ENCODE results near the gene CHAT. TPM values are rescaled to one million over a fixed set of nuclear protein-coding genes. Genes with fewer than 3 reads are reported as not detected.

CHAT gene
- total RNA-seq, 1 donor from 2014 or later: 0.14 TPM

DNA sequence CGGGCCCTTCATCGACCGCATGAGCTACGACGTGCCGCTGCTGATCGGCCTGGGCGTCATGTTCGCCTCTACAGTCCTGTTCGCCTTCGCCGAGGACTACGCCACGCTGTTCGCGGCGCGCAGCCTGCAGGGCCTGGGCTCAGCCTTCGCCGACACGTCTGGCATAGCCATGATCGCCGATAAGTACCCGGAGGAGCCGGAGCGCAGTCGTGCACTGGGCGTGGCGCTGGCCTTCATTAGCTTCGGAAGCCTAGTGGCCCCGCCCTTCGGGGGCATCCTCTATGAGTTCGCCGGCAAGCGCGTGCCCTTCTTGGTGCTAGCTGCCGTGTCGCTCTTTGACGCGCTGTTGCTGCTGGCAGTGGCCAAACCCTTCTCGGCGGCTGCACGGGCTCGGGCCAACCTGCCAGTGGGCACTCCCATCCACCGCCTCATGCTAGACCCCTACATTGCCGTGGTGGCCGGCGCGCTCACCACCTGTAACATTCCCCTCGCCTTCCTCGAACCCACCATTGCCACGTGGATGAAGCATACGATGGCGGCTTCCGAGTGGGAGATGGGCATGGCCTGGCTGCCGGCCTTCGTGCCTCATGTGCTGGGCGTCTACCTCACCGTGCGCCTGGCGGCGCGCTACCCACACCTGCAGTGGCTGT lies 2.5 kb upstream of the CHAT start:
- intact Hi-C loops (cut with micrococcal nuclease): loop anchor here (1.0 kb wide), 1 partner anchor 213 kb away; no protein-coding TSS in a partner anchor

DNA sequence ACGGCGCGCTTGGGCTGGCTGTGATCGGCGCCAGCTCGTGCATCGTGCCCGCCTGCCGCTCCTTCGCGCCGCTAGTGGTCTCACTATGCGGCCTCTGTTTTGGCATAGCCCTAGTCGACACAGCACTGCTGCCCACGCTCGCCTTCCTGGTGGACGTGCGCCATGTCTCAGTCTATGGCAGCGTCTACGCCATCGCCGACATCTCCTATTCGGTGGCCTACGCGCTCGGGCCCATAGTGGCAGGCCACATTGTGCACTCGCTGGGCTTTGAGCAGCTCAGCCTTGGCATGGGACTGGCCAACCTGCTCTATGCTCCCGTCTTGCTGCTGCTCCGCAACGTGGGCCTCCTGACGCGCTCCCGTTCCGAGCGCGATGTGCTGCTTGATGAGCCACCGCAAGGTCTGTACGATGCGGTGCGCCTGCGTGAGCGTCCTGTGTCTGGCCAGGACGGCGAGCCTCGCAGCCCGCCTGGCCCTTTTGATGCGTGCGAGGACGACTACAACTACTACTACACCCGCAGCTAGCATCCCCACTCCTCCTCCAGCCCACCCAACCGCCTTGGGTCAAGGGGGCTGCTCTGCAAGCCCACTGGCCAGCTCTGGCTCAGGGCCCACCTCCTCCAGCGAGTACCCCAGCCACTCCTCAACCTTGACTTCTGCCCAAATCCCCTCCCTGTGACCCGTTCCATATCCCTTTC lies 1.9 kb upstream of the CHAT start:
- intact Hi-C loops (cut with micrococcal nuclease): loop anchor here (1.0 kb wide), 1 partner anchor 214 kb away; no protein-coding TSS in a partner anchor

- intact Hi-C loops (cut with micrococcal nuclease): no loop called here
These were observed 1.2 kb upstream of the CHAT start for GRCh38 chr10:49612513-49613164.

- intact Hi-C loops (cut with micrococcal nuclease): no loop called here
These were observed 514 bp upstream of the CHAT start for GRCh38 chr10:49613165-49613881.

DNA sequence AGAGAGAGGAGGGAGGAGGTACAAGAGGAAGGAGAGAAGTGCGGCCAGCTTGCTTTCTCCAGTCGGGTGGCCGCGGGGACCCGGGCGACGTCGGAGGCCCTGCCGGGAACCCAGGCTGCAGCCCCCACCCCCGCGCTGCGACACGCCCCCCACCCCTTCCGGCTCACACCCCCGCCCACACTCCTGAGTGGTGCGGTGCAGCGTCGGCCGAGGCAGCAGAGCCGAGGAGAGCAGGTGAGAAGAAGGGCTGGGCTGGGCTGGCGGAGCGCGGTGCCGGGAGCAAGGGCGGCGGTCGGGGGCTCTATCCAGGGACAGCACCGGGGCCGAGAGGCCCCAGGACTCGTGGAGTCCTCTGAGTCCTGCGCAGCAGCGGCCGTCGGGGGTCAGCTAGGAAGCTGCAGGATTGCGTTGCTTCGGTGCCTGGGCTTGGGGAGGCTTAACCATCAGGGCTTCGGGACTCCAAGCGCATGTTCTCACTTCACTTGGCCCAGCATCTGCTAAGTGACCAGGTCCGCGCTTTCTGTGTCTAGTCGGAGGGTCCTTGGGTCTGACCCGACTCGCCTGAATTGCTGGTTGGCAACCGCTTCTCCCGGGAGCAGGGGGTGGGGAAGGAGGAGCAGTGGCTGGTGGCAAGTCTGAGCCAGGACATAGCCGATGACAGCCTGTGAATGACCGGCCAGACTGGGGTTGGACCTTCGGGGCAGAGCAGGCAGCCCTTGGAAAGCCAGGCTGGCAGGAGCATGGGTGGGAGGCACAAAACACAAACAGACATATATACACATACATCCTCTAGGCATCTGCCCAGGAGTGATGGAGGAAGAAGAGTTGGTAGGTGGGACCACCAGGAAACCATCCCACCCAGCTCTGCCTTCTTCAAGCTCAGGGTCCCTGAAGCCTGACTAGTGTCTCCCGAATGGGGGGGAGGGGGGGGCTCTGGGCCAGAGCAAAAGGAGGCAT lies 683 bp downstream of the CHAT start:
- intact Hi-C loops (cut with micrococcal nuclease): no loop called here

GRCh38 chr10:49615213-49615612 lies 1.4 kb downstream of the CHAT start:
- intact Hi-C loops (cut with micrococcal nuclease): no loop called here

DNA sequence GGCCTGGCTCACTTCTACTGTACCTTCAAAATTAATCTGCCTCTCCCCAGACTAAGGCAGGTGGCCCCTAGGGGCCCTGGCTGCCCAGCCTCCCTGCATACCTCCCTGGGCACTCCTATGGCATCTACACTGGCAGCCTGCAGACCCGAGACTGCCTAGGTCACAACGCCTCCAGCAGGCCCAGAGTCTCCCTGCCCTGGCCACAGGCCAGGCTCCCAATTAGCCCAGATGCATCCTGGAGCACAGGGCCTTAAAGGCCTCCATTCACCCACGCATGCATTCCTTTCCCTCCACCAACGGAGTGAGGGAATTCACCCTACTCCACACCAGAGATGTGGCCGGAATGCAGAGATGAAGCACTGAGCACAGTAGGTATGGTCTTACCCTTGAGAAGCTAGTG lies 1.9 kb downstream of the CHAT start:
- intact Hi-C loops (cut with micrococcal nuclease): no loop called here

- intact Hi-C loops (cut with micrococcal nuclease): no loop called here
These were observed 2.7 kb downstream of the CHAT start for GRCh38 chr10:49616421-49617101.

DNA sequence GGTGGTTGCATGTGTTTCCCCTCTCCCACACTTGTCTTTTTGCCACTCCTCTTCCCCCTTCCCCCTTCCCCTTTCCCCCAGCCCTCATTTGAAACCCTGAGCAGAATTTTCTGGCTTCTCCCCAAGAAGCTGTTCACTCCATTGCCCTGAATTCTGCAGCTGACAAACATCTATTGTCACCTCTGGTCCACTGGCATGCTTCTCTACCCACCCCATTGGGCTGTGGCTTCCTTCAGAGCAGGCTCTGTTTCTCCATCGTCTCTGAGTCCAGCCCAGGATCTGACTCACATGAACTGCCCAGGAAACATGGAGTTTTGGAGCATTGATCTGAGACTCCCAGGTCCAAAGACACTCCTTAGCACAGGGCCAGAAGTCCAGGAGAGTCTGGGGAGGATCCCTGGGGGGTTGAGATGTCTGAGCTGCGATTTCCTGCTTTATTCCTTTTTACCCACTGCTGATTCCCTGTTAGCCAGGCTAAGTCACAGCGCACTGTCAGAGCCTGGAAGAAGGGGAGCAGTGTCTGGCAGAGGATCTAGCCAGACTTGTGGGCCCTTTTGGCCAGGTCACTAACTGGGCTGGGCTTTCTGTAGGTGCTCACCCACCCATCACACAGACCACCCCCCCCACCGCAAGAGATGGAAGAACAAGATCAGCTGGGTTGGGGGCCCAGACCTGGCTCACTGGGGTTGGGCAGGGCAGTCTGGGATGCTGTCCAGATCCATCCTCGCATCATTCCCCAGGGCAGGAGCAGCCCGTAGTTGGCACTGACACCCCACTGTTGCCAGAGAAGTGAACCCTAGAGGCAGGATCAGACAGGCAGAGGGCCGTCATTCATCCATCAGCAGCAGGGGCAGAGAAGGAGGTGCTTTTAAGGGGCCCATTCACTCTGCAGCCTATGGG lies 3.5 kb downstream of the CHAT start:
- intact Hi-C loops (cut with micrococcal nuclease): no loop called here

DNA sequence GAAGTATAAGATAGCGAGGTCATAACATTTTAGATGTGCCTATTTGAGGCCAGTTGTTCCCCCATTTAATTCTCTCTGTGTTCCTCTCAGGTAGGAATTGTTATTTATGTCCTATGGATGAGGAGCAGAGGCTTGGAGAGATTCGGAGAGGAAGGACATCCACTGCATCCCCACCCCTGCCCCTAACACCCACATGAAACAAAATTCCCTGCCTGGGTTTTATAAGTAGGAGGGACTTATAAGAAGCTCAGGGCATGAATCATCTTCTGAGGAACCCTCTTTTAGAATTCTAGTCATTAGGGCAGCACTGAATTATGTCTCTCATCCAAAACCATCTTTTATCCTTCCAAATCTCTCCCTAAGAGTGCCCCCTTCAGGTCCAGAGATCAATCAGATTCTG lies 5.0 kb downstream of the CHAT start:
- intact Hi-C loops (cut with micrococcal nuclease): no loop called here

DNA sequence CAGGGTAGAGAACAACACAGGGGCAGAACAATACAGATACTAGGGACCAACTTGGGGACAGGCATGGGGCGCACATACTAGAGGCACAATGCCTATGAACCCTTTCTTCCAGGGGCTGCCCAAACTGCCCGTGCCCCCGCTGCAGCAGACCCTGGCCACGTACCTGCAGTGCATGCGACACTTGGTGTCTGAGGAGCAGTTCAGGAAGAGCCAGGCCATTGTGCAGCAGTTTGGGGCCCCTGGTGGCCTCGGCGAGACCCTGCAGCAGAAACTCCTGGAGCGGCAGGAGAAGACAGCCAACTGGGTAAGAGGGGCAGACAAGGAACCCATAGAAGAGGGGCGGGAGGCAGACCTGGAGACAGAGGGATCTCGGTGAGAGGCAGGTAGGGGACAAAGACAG lies 5.8 kb downstream of the CHAT start:
- intact Hi-C loops (cut with micrococcal nuclease): no loop called here

GRCh38 chr10:49620286-49620810 lies 6.5 kb downstream of the CHAT start:
- intact Hi-C loops (cut with micrococcal nuclease): no loop called here

GRCh38 chr10:49620841-49621378 lies 7.1 kb downstream of the CHAT start:
- intact Hi-C loops (cut with micrococcal nuclease): no loop called here

- intact Hi-C loops (cut with micrococcal nuclease): no loop called here
These were observed 7.7 kb downstream of the CHAT start for GRCh38 chr10:49621561-49621960.

- intact Hi-C loops (cut with micrococcal nuclease): no loop called here
These were observed 8.9 kb downstream of the CHAT start for GRCh38 chr10:49622426-49623425.

DNA sequence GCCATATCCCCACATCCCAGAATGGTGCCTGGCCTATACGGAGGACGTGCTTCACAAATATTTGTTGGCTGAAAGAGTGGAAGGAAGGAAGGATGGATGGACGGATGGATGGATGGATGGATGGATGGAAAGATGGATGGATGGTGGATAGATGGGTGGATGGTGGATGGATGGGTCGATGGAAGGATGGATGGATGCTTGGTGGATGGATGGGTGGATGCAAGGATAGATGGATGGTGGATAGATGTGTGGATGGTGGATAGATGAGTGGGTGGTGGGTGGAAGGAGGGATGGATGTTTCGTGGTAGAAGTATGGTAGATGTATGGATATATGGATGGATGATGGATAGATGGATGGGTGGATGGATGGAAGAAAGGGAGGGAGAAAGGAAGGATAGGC lies 10.8 kb downstream of the CHAT start:
- intact Hi-C loops (cut with micrococcal nuclease): no loop called here

DNA sequence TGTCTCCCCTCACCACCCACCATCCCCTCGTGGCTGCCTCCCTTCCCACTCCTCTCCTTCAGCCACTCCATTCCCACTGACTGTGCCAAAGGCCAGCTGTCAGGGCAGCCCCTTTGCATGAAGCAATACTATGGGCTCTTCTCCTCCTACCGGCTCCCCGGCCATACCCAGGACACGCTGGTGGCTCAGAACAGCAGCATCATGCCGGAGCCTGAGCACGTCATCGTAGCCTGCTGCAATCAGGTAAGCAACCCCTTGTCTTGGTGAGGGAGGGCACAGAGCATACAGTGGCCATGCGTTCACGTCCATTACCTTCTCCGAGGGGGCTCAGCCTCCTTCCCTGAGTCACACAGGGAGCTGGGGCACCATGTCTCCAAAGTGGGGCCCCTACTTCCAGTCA lies 11.6 kb downstream of the CHAT start:
- intact Hi-C loops (cut with micrococcal nuclease): no loop called here

Data from T-helper 2 cell treated with Interferon-gamma antibody and Interleukin-4, amounts not matched to agents 100 ng/mL and 5 ng/mL, for 36 hours (primary cell).